ENCODE measurements around the gene ZCCHC9. TPM values are rescaled to one million over a fixed set of nuclear protein-coding genes. Genes with fewer than 3 reads are reported as not detected.

ZCCHC9 gene
- total and polyA plus RNA-seq, 2 donors (not counting 1 experiment from before 2014, with no cell fraction given), result 8.8 to 23.0 TPM

DNA sequence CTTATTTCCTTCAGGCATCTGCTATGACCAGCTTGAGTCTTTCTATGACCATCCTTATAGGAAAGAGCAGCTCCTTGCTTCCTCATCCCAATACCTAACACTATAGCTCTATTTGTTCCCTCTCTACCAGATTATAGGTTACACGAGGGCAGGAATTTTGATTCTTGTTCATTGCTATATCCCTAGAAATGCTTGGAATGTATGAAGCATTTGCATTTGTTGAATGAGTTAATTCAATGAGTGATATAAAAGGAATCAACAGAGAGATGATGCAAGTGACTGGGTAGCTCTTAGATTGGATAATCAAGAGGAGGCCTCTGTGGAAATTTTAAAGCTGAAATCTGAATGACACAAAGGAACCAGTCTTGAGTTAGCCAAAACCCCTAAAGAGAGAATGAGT lies 13.9 kb downstream of the ZCCHC9 start:
- no peak overlapping the region for H3K4me3 ChIP-seq (ENCODE audit: control extremely low read depth in 1 of 5, extremely low read depth in 1 of 5, insufficient read depth in 1 of 5, low read depth in 2 of 5, low read length in 4 of 5)
- POLR2A ChIA-PET, result no interaction called here
- Mint-ChIP-seq H3K27ac (no peak overlapping the region), H3K4me3 (no peak overlapping the region), H3K27me3 (no peaks in the 10 kb centered on the region), H3K4me1 (peaks cover 2% of the 10 kb centered on the region), H3K9me3 (ENCODE audit: insufficient read depth) (no peaks in the 10 kb centered on the region)
- intact Hi-C loops (cut with micrococcal nuclease), result no loop called here
- no CpG with 5 or more reads among the region's 1 CpG for WGBS (ENCODE audit: insufficient coverage)
- peaks cover 8 to 9% of the 10 kb centered on the region in 2 experiments for H3K36me3 ChIP-seq (replicated peaks in 1 of 2; ENCODE audit: control extremely low read depth in 1 of 2, control insufficient read depth in 1 of 2, extremely low read depth in 1 of 2, insufficient read depth in 2 of 2, low read length in 1 of 2)
- H3K9ac ChIP-seq (ENCODE audit: low read length), result no peak overlapping the region
- no peak overlapping the region for H3K4me2 ChIP-seq (replicated peaks; ENCODE audit: low read depth, low read length, poor library complexity, severe bottlenecking)
- H3K27me3 ChIP-seq (replicated peaks in 1 of 4; ENCODE audit: control extremely low read depth in 1 of 4, control insufficient read depth in 3 of 4, insufficient read depth in 4 of 4, low read length in 3 of 4), result no peaks in the 10 kb centered on the region
- no peaks in the 10 kb centered on the region for H3K79me2 ChIP-seq (ENCODE audit: control insufficient read depth, insufficient read depth, low read length)
- H4K20me1 ChIP-seq (ENCODE audit: control insufficient read depth, insufficient read depth, low read length, poor library complexity, severe bottlenecking), result no peaks in the 10 kb centered on the region
- H3K27ac ChIP-seq (ENCODE audit: low read length in 2 of 2), result no peak overlapping the region
- no peaks in the 10 kb centered on the region for H3K9me3 ChIP-seq (ENCODE audit: control extremely low read depth in 1 of 3, control insufficient read depth in 2 of 3, insufficient read depth in 1 of 3, low read length in 2 of 3)
- no peak for DNase-seq
- no peaks in the 10 kb centered on the region for H3K4me1 ChIP-seq (ENCODE audit: control insufficient read depth in 2 of 2, insufficient read depth in 2 of 2, low read length in 2 of 2)
- no peak for ATAC-seq (ENCODE audit: low read depth)
- TF ChIP-seq EZH2 (IDR thresholded peaks at IDR 0.05; ENCODE audit: borderline replicate concordance, insufficient read depth, low read depth, low read length, poor library complexity, severe bottlenecking), result no peak
- CTCF ChIA-PET, result interaction anchor here (0.6 to 1.1 kb wide), 2 partner anchors 16 to 82 kb away, joined by 4 to 5 read pairs; no protein-coding TSS in a partner anchor
- no peak overlapping the region for H2AFZ ChIP-seq (ENCODE audit: insufficient read depth, low read depth, low read length, poor library complexity, severe bottlenecking)

DNA sequence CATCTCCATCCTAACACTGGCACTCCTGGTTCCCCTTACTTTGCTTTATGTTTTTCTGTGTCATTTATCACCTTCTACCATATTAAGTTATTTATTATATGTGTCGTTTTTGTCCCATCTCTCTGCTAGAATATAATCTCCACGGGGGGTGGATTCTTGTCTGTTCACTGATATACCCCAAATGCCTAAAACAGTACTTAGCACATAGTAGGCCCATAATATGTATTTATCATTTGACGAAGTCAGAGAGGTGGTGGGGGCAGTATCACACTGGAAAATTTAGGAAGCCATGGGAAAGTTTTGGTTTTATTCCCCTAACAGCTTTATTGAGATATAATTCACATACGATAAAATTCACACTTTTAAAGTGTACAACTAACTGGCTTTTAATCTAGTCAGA lies 14.4 kb downstream of the ZCCHC9 start:
- Histone ChIP-seq H3K36me3 (replicated peaks in 1 of 2; ENCODE audit: control extremely low read depth in 1 of 2, control insufficient read depth in 1 of 2, extremely low read depth in 1 of 2, insufficient read depth in 2 of 2, low read length in 1 of 2) (peaks cover 4 to 9% of the 10 kb centered on the region in 2 experiments), H2AFZ (ENCODE audit: insufficient read depth, low read depth, low read length, poor library complexity, severe bottlenecking) (no peak overlapping the region), H3K9me3 (ENCODE audit: control extremely low read depth in 1 of 3, control insufficient read depth in 2 of 3, insufficient read depth in 1 of 3, low read length in 2 of 3) (no peaks in the 10 kb centered on the region), H3K4me1 (ENCODE audit: control insufficient read depth in 2 of 2, insufficient read depth in 2 of 2, low read length in 2 of 2) (no peaks in the 10 kb centered on the region), H4K20me1 (ENCODE audit: control insufficient read depth, insufficient read depth, low read length, poor library complexity, severe bottlenecking) (no peaks in the 10 kb centered on the region), H3K9ac (ENCODE audit: low read length) (no peak overlapping the region), H3K4me2 (replicated peaks; ENCODE audit: low read depth, low read length, poor library complexity, severe bottlenecking) (no peak overlapping the region), H3K27me3 (replicated peaks in 1 of 4; ENCODE audit: control extremely low read depth in 1 of 4, control insufficient read depth in 3 of 4, insufficient read depth in 4 of 4, low read length in 3 of 4) (no peaks in the 10 kb centered on the region), H3K79me2 (ENCODE audit: control insufficient read depth, insufficient read depth, low read length) (no peaks in the 10 kb centered on the region), H3K27ac (ENCODE audit: low read length in 2 of 2) (no peak overlapping the region), H3K4me3 (ENCODE audit: control extremely low read depth in 1 of 5, extremely low read depth in 1 of 5, insufficient read depth in 1 of 5, low read depth in 2 of 5, low read length in 4 of 5) (no peak overlapping the region)
- intact Hi-C loops (cut with micrococcal nuclease), result no loop called here
- H3K4me3 Mint-ChIP-seq, result no peak overlapping the region
- CTCF ChIA-PET, result interaction anchor here (0.6 kb wide), 1 partner anchor 81 kb away, joined by 4 read pairs; no protein-coding TSS in a partner anchor
- ATAC-seq (ENCODE audit: low read depth), result no peak
- no peaks in the 10 kb centered on the region for H3K9me3 Mint-ChIP-seq (ENCODE audit: insufficient read depth)
- H3K27me3 Mint-ChIP-seq, result no peaks in the 10 kb centered on the region
- DNase-seq, result no peak
- WGBS (ENCODE audit: insufficient coverage), result 88% methylated on average over 1 of the region's 4 CpGs
- H3K4me1 Mint-ChIP-seq, result peaks cover 2% of the 10 kb centered on the region
- POLR2A ChIA-PET, result no interaction called here
- no peak overlapping the region for H3K27ac Mint-ChIP-seq
- TF ChIP-seq CTCF (IDR thresholded peaks at IDR 0.05) (no peak), EZH2 (IDR thresholded peaks at IDR 0.05; ENCODE audit: borderline replicate concordance, insufficient read depth, low read depth, low read length, poor library complexity, severe bottlenecking) (no peak)

Data from B cell (primary cell).